ENCODE results near the gene CSNK2A1.
"Not testable (repeated sequence)": the region's sequence is repeated elsewhere in the genome, so short reads cannot be mapped to it uniquely, and the experiment has no call there.

The CSNK2A1 gene

GRCh38 chr20:481167-481566 is 62.4 kb downstream of the CSNK2A1 start:
- DNase-seq (ENCODE audit: low spot score) = no peak
- no peak for TF ChIP-seq CTCF (IDR thresholded peaks at IDR 0.05; ENCODE audit: extremely low read depth, missing control alignments)

GRCh38 chr20:480044-480443 is 63.5 kb downstream of the CSNK2A1 start:
- DNase-seq (ENCODE audit: low spot score) = no peak
- no peak for TF ChIP-seq CTCF (IDR thresholded peaks at IDR 0.05; ENCODE audit: extremely low read depth, missing control alignments)

GRCh38 chr20:479487-479886 is 64.1 kb downstream of the CSNK2A1 start:
- no peak for DNase-seq (ENCODE audit: low spot score)
- TF ChIP-seq CTCF (IDR thresholded peaks at IDR 0.05; ENCODE audit: extremely low read depth, missing control alignments) = no peak

GRCh38 chr20:478949-479429 is 64.6 kb downstream of the CSNK2A1 start:
- TF ChIP-seq CTCF (IDR thresholded peaks at IDR 0.05; ENCODE audit: extremely low read depth, missing control alignments) = peak; percentile 33
- DNase-seq (ENCODE audit: low spot score) = peak; percentile 54

GRCh38 chr20:478010-478948 is 65.3 kb downstream of the CSNK2A1 start:
- DNase-seq (ENCODE audit: low spot score) = no peak
- no peak for TF ChIP-seq CTCF (IDR thresholded peaks at IDR 0.05; ENCODE audit: extremely low read depth, missing control alignments)

- not testable (repeated sequence) for DNase-seq (ENCODE audit: low spot score)
These were observed 66.9 kb downstream of the CSNK2A1 start for GRCh38 chr20:476561-477249.

GRCh38 chr20:475463-476357 is 67.9 kb downstream of the CSNK2A1 start:
- DNase-seq (ENCODE audit: low spot score) = no peak
- no peak for TF ChIP-seq CTCF (IDR thresholded peaks at IDR 0.05; ENCODE audit: extremely low read depth, missing control alignments)
